Stimulated activated CD4-positive, alpha-beta T cell treated with anti-CD3 and anti-CD28 coated beads, Interleukin-4, amount 100 ng/mL, for 24 hours (primary cell): ENCODE measurements around the gene TADA2A.
"Not testable (repeated sequence)": the region's sequence is repeated elsewhere in the genome, so short reads cannot be mapped to it uniquely, and the experiment has no call there.

Source experiments
- DNase-seq: peaks from one replicate; pipeline ENCODE4 v3.0.0-alpha.2; 2020

TADA2A gene

GRCh38 chr17:37400505-37400904 lies 6.2 kb upstream of the TADA2A start:
- no peak for DNase-seq

- not testable (repeated sequence) for DNase-seq
These were observed 1.2 kb upstream of the TADA2A start for GRCh38 chr17:37405522-37405921.

- DNase-seq: no peak
These were observed 591 bp upstream of the TADA2A start for GRCh38 chr17:37405955-37406634.

GRCh38 chr17:37408145-37408479 lies 1.4 kb downstream of the TADA2A start:
- DNase-seq: not testable (repeated sequence)

- no peak for DNase-seq
These were observed 3.7 kb downstream of the TADA2A start for GRCh38 chr17:37410357-37410756.

- DNase-seq: no peak
These were observed 7.3 kb downstream of the TADA2A start for GRCh38 chr17:37413875-37414519.

GRCh38 chr17:37417852-37418251 lies 11.2 kb downstream of the TADA2A start:
- no peak for DNase-seq

GRCh38 chr17:37422971-37423625 lies 16.4 kb downstream of the TADA2A start:
- DNase-seq: no peak

- no peak for DNase-seq
These were observed 18.6 kb downstream of the TADA2A start for GRCh38 chr17:37425268-37425667.

- no peak for DNase-seq
These were observed 22.4 kb downstream of the TADA2A start for GRCh38 chr17:37429039-37429438.

- no peak for DNase-seq
These were observed 22.8 kb downstream of the TADA2A start for GRCh38 chr17:37429453-37429852.

GRCh38 chr17:37430051-37430627 lies 23.5 kb downstream of the TADA2A start:
- no peak for DNase-seq

- DNase-seq: no peak
These were observed 26.0 kb downstream of the TADA2A start for GRCh38 chr17:37432671-37433070.

GRCh38 chr17:37438141-37438540 lies 31.5 kb downstream of the TADA2A start:
- DNase-seq: no peak

GRCh38 chr17:37440424-37440823 lies 33.7 kb downstream of the TADA2A start:
- no peak for DNase-seq

- not testable (repeated sequence) for DNase-seq
These were observed 34.8 kb downstream of the TADA2A start for GRCh38 chr17:37441369-37442014.

- no peak for DNase-seq
These were observed 39.3 kb downstream of the TADA2A start for GRCh38 chr17:37446027-37446426.

- DNase-seq: no peak
These were observed 41.0 kb downstream of the TADA2A start for GRCh38 chr17:37447641-37448040.

GRCh38 chr17:37450112-37450511 lies 43.4 kb downstream of the TADA2A start:
- no peak for DNase-seq

GRCh38 chr17:37457801-37458200 lies 51.1 kb downstream of the TADA2A start:
- DNase-seq: not testable (repeated sequence)

GRCh38 chr17:37458805-37459204 lies 52.1 kb downstream of the TADA2A start:
- no peak for DNase-seq

GRCh38 chr17:37461668-37462067 lies 55.0 kb downstream of the TADA2A start:
- DNase-seq: no peak

- no peak for DNase-seq
These were observed 55.8 kb downstream of the TADA2A start for GRCh38 chr17:37462492-37462891.
